H1 (cell line): Measurements from ENCODE around the gene CRTC2. TPM values are rescaled to one million over a fixed set of nuclear protein-coding genes. Genes with fewer than 3 reads are reported as not detected.

ENCODE experiments used
- CTCF ChIA-PET: fragments of 300-600 bp; sonication (Branson Sonifier 250); formaldehyde crosslinking; loops from one replicate; lab custom pipeline; 2021; ENCODE audit not compliant: partially characterized antibody; lab: Charles Lee
- POLR2A ChIA-PET: fragments of 300-600 bp; sonication (Branson Sonifier 250); formaldehyde crosslinking; loops from one replicate; lab custom pipeline; 2021; ENCODE audit warnings: inconsistent platforms; ENCODE audit not compliant: partially characterized antibody; lab: Charles Lee
- DNase-seq, 2 experiments: peaks; one replicate each; pipeline versions ENCODE4 v3.0.0 to v3.0.0-alpha.2; 2010 to 2022; ENCODE audit warnings: low spot score in 2 of 2, low read depth in 1 of 2, mixed read lengths in 1 of 2
- FAIRE-seq: peaks from 2 replicates; lab custom pipeline; 2011; peaks lifted over from hg19 to GRCh38; lab: Jason Lieb, UNC
- H2AFZ ChIP-seq: 2 replicates; pipeline ENCODE4 v1.8.1; 2012; ENCODE audit warnings: low read length, inconsistent platforms
- H2AK5ac ChIP-seq: 2 replicates; pipeline ENCODE4 v1.6.1; 2013; ENCODE audit warnings: low read depth, low read length
- H2BK120ac ChIP-seq: replicated peaks from 2 replicates; pipeline ENCODE3; 2013; ENCODE audit warnings: low read depth, low read length, inconsistent platforms
- H2BK12ac ChIP-seq: 2 replicates; pipeline ENCODE4 v1.6.1; 2013; ENCODE audit warnings: low read depth, low read length
- H2BK15ac ChIP-seq: 2 replicates; pipeline ENCODE4 v1.6.1; 2013; ENCODE audit warnings: low read length
- H2BK20ac ChIP-seq: 2 replicates; pipeline ENCODE4 v1.6.1; 2013; ENCODE audit warnings: low read length
- H2BK5ac ChIP-seq: 2 replicates; pipeline ENCODE4 v1.6.1; 2013; ENCODE audit warnings: low read depth, low read length
- H3K14ac ChIP-seq: 2 replicates; pipeline ENCODE4 v1.6.1; 2013; ENCODE audit warnings: inconsistent platforms; ENCODE audit not compliant: insufficient read length
- H3K18ac ChIP-seq: 2 replicates; pipeline ENCODE4 v1.6.1; 2013; ENCODE audit warnings: low read length; ENCODE audit errors: extremely low read depth
- H3K23ac ChIP-seq: 2 replicates; pipeline ENCODE4 v1.6.1; 2013; ENCODE audit warnings: inconsistent platforms; ENCODE audit not compliant: insufficient read length
- H3K23me2 ChIP-seq: 2 replicates; pipeline ENCODE4 v1.6.1; 2013; ENCODE audit warnings: low read depth, low read length
- H3K27ac ChIP-seq: 2 replicates; pipeline ENCODE4 v1.6.1; 2011; ENCODE audit warnings: low read depth, low read length, inconsistent platforms
- H3K27me3 ChIP-seq, 4 experiments: replicated peaks in 1 of 4; 1 replicate in 1 of 4; 2 replicates in 3 of 4; pipeline versions ENCODE4 v1.6.1 to v1.8.1; 2011 to 2013; ENCODE audit warnings: low read length in 3 of 4, mild to moderate bottlenecking in 3 of 4, inconsistent platforms in 2 of 4, mixed read lengths in 2 of 4, moderate library complexity in 1 of 4; ENCODE audit not compliant: control insufficient read depth in 3 of 4, insufficient read depth in 3 of 4; ENCODE audit errors: extremely low read depth in 1 of 4
- H3K36me3 ChIP-seq, 4 experiments: 2 replicates each; pipeline versions ENCODE4 v1.6.1 to v1.8.1; 2011 to 2013; ENCODE audit warnings: mild to moderate bottlenecking in 4 of 4, low read length in 3 of 4, moderate library complexity in 2 of 4, control low read depth in 1 of 4, inconsistent platforms in 1 of 4; ENCODE audit not compliant: insufficient read depth in 4 of 4, control insufficient read depth in 2 of 4
- H3K4ac ChIP-seq: replicated peaks from 2 replicates; pipeline ENCODE3; 2013; ENCODE audit warnings: low read length, low read depth, mixed read lengths, inconsistent platforms; ENCODE audit not compliant: insufficient read length
- H3K4me1 ChIP-seq, 4 experiments: replicated peaks in 1 of 4; 1 replicate in 1 of 4; 2 replicates in 3 of 4; pipeline versions ENCODE4 v1.6.1 to v1.8.1; 2011 to 2013; ENCODE audit warnings: low read length in 3 of 4, inconsistent platforms in 2 of 4, mixed read lengths in 1 of 4; ENCODE audit not compliant: insufficient read depth in 4 of 4, control insufficient read depth in 3 of 4
- H3K4me2 ChIP-seq, 2 experiments: 2 replicates each; pipeline versions ENCODE4 v1.6.1 to v1.8.1; 2011 to 2013; ENCODE audit warnings: low read depth in 2 of 2, low read length in 2 of 2, control low read depth in 1 of 2, inconsistent platforms in 1 of 2, mild to moderate bottlenecking in 1 of 2; ENCODE audit not compliant: insufficient read depth in 1 of 2
- H3K4me3 ChIP-seq, 4 experiments: fragments of 200-600, 300-600 bp in 1 of 4; sonication (generic), shearing (Covaris generic), sonication (Bioruptor Twin) in 1 of 4; 2 replicates each; pipeline versions ENCODE4 v1.5.1 to v1.8.1; 2011 to 2016; ENCODE audit warnings: low read length in 4 of 4, low read depth in 3 of 4, control low read depth in 2 of 4, inconsistent platforms in 2 of 4, mild to moderate bottlenecking in 2 of 4, mixed read lengths in 1 of 4, moderate library complexity in 1 of 4; ENCODE audit not compliant: insufficient read depth in 2 of 4; ENCODE audit errors: extremely low read depth in 1 of 4
- H3K56ac ChIP-seq: replicated peaks from 2 replicates; pipeline ENCODE3; 2013; ENCODE audit warnings: low read depth, mild to moderate bottlenecking, mixed read lengths, low read length, inconsistent platforms; ENCODE audit not compliant: insufficient read length
- H3K79me1 ChIP-seq: 2 replicates; pipeline ENCODE4 v1.6.1; 2013; ENCODE audit warnings: low read depth, low read length, control low read depth
- H3K79me2 ChIP-seq, 2 experiments: 2 replicates each; pipeline versions ENCODE4 v1.6.1 to v1.8.1; 2012 to 2013; ENCODE audit warnings: low read length in 2 of 2, mild to moderate bottlenecking in 2 of 2, inconsistent platforms in 1 of 2; ENCODE audit not compliant: insufficient read depth in 2 of 2, control insufficient read depth in 1 of 2
- H3K9ac ChIP-seq, 4 experiments: replicated peaks in 1 of 4; 1 replicate in 1 of 4; 2 replicates in 3 of 4; pipeline versions ENCODE4 v1.6.1 to v1.8.1; 2011 to 2013; ENCODE audit warnings: low read depth in 3 of 4, low read length in 3 of 4, control low read depth in 2 of 4, mild to moderate bottlenecking in 2 of 4, moderate library complexity in 2 of 4, inconsistent platforms in 1 of 4; ENCODE audit errors: extremely low read depth in 1 of 4
- H3K9me3 ChIP-seq, 2 experiments: 2 replicates each; pipeline versions ENCODE4 v1.6.1 to v1.8.1; 2012 to 2013; ENCODE audit warnings: mild to moderate bottlenecking in 2 of 2, moderate library complexity in 2 of 2, control low read depth in 1 of 2, inconsistent platforms in 1 of 2, low read depth in 1 of 2, low read length in 1 of 2, mixed read lengths in 1 of 2; ENCODE audit not compliant: insufficient read depth in 2 of 2
- H4K20me1 ChIP-seq, 2 experiments: replicated peaks in 1 of 2; 2 replicates each; pipeline versions ENCODE3 to v1.8.1; 2011 to 2013; ENCODE audit warnings: inconsistent platforms in 2 of 2, low read length in 2 of 2, mild to moderate bottlenecking in 1 of 2; ENCODE audit not compliant: insufficient read depth in 2 of 2, control insufficient read depth in 1 of 2
- H4K5ac ChIP-seq: 2 replicates; pipeline ENCODE4 v1.6.1; 2013; ENCODE audit warnings: low read length, low read depth, mixed read lengths, inconsistent platforms; ENCODE audit not compliant: insufficient read length
- H4K8ac ChIP-seq: 2 replicates; pipeline ENCODE4 v1.8.0; 2013; ENCODE audit warnings: mild to moderate bottlenecking, moderate library complexity, low read length, inconsistent platforms; ENCODE audit not compliant: insufficient read depth; ENCODE audit errors: extremely low read depth
- H4K91ac ChIP-seq: replicated peaks from 2 replicates; pipeline ENCODE3; 2013; ENCODE audit warnings: low read length, mixed read lengths, inconsistent platforms; ENCODE audit not compliant: insufficient read length
- CHD2 ChIP-seq: IDR thresholded peaks from 2 replicates; pipeline ENCODE4 v1.6.1; 2012; ENCODE audit warnings: low read length, improper control_type of control experiment
- FOSL1 ChIP-seq: IDR thresholded peaks from 2 replicates; pipeline ENCODE4 v1.6.1; 2011; ENCODE audit warnings: mild to moderate bottlenecking, low read depth, low read length, moderate library complexity; ENCODE audit not compliant: insufficient read depth
- KDM4A ChIP-seq: IDR thresholded peaks from one replicate; pipeline ENCODE4 v1.7.1; 2012; ENCODE audit warnings: low read depth, mild to moderate bottlenecking, moderate library complexity, low read length, inconsistent platforms; ENCODE audit not compliant: severe bottlenecking
- NANOG ChIP-seq: IDR thresholded peaks from 2 replicates; pipeline ENCODE4 v1.6.1; 2011; ENCODE audit warnings: low read length, low read depth, mild to moderate bottlenecking, inconsistent platforms; ENCODE audit not compliant: insufficient read depth, poor library complexity, severe bottlenecking
- SIX5 ChIP-seq: IDR thresholded peaks from 2 replicates; pipeline ENCODE4 v1.6.1; 2011; ENCODE audit warnings: mild to moderate bottlenecking, low read depth, low read length
- TAF1 ChIP-seq: IDR thresholded peaks from 2 replicates; pipeline ENCODE4 v1.6.1; 2011; ENCODE audit warnings: mild to moderate bottlenecking, low read depth, low read length
- TAF7 ChIP-seq: optimal IDR thresholded peaks from 2 replicates; pipeline ENCODE3; 2011; ENCODE audit warnings: low read depth, mild to moderate bottlenecking, inconsistent platforms, low read length, moderate library complexity, borderline replicate concordance
- TCF12 ChIP-seq: IDR thresholded peaks from 2 replicates; pipeline ENCODE4 v1.6.1; 2011; ENCODE audit warnings: low read depth, mild to moderate bottlenecking, low read length
- WGBS, 2 experiments: shearing (Covaris generic) in 1 of 2; methylation state at CpG; one replicate each; pipeline versions ENCODE4 v1.1.6 to v1.1.7; 2013 to 2015; ENCODE audit warnings: low lambda C conversion rate in 2 of 2, mixed read lengths in 2 of 2, inconsistent platforms in 1 of 2, low coverage in 1 of 2, missing lambda C conversion rate in 1 of 2; ENCODE audit not compliant: insufficient replicate concordance in 2 of 2, insufficient coverage in 1 of 2, insufficient read length in 1 of 2; ENCODE audit errors: extremely low coverage in 1 of 2, missing lambda C conversion rate in 1 of 2; 5-methylcytosine and 5-hydroxymethylcytosine counted together
- polyA plus RNA-seq, 7 experiments: library from polyadenylated mRNA; depleted of rRNA in 3 of 7; stranded (reverse) in 5 of 7; unstranded in 2 of 7; fragments of >200 nt in 5 of 7; fragments of 200-250 nt in 2 of 7; gene quantifications; 1 replicate in 5 of 7; 2 replicates in 1 of 7; 4 replicates in 1 of 7; pipeline versions ENCODE4 v1.2.1 to v1.2.3, GENCODE V29; 2011 to 2013; ENCODE audit warnings: missing spikeins in 2 of 7, mixed read lengths in 2 of 7
- total RNA-seq: library from RNA; stranded (reverse); fragmentation: NEBNext Ultra II Directional; extraction: Animal tissue kit (Norgen Biotek cat#: 25700); gene quantifications from 2 replicates; pipeline ENCODE4 v1.2.1, GENCODE V29; 2021
- TF ChIP-seq, protein P1 (sequence below): IDR thresholded peaks from 2 replicates; pipeline ENCODE4 v1.6.1; 2011; ENCODE audit warnings: low read depth, mild to moderate bottlenecking, low read length; ENCODE audit not compliant: insufficient read depth

CRTC2 gene
- total and polyA plus RNA-seq, 2 of the 8 experiments (the other 6 are each of a cell fraction or from before 2014, with no cell fraction given), result 28.6 to 34.3 TPM

DNA sequence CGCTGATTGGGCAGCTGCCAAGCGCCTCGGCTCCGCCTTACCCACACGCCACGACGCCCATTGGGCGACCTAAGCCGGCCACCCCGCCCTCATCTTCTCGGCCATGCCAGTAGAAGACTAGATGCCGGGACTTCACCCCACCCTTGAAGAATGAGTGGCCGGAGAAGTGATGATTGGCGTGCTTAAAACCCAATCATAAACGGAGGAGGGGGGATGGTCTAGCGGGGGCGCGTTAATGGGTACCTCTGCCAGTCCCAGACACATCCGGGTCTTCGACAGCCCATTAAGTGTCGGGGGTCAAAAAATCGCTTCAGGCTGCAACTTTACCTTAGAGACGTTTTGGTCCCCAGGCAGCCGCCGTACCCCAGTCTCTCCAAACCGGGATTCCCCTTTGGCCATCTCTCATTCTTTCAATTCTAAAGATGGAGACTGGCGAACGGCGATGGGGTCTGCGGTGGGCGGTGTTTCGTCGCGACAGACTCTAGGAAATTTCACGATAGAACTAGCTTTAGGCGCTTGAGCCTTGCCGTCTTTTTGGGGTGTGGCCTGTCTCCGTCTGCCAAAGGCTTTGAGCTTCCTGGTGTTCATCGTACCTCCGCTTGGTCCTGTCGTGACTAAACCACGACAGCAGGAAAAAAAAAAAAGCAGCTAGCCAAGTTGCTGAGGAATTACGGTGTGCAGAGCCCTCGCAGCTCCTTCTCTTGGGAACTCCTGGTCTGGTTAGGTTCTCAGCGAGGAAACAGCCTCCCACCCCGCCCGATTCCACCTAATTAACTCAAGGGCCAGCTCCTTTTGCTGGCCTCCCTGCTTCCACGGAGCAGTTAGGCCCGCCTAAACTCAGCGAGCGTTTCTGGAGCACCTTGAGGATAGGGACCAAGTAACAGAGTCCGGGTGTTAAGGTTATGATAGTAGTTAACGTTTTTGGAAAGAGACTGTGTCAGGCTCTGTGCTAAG, 35.2 kb downstream of the CRTC2 start, which contains the start of gene GATAD2B:
Gene GATAD2B (minus strand): TSS at position 1 of the 954 bp plus-strand sequence. CDS start 94,625 bp downstream, outside the sequence.
- Histone ChIP-seq H2AK5ac (peak within 1 kb of the TSS; percentile 43; the same call in 1 of the 2 replicates), H2BK15ac (peak within 1 kb of the TSS; percentile 61; the same call in 1 of the 2 replicates), H2BK12ac (peak within 1 kb of the TSS; percentile 80; the same call in 1 of the 2 replicates), H3K36me3 (peaks cover 0 to 6% (median 0%) of the 10 kb centered on the region in 4 experiments; a peak in 2 of 8 replicates), H4K8ac (peak within 1 kb of the TSS; percentile 93), H3K23ac (no peak within 1 kb of the TSS), H4K20me1 (peaks cover 20 to 26% of the 10 kb centered on the region in 2 experiments), H3K4me2 (peak within 1 kb of the TSS; percentile 94 to 95), H3K9me3 (no peaks in the 10 kb centered on the region), H3K9ac (peak within 1 kb of the TSS; percentile 62 to 93 (median 86)), H3K23me2 (peaks cover 20% of the 10 kb centered on the region), H3K27me3 (no peaks in the 10 kb centered on the region), H3K14ac (no peak within 1 kb of the TSS), H2BK20ac (peak within 1 kb of the TSS; percentile 61; the same call in 1 of the 2 replicates), H4K5ac (peak within 1 kb of the TSS; percentile 94), H3K56ac (peak within 1 kb of the TSS; percentile 66), H3K18ac (peak within 1 kb of the TSS; percentile 75), H3K27ac (peak within 1 kb of the TSS; percentile 83; the same call in 1 of the 2 replicates), H3K79me2 (peaks cover 30 to 38% of the 10 kb centered on the region in 2 experiments), H3K4me1 (peaks cover 6 to 14% (median 11%) of the 10 kb centered on the region in 4 experiments), H2AFZ (peak within 1 kb of the TSS; percentile 64), H4K91ac (peak within 1 kb of the TSS; percentile 84), H2BK120ac (peak within 1 kb of the TSS; percentile 34), H2BK5ac (peak within 1 kb of the TSS; percentile 82), H3K79me1 (peaks cover 10% of the 10 kb centered on the region), H3K4me3 (peak within 1 kb of the TSS; percentile 89 to 100 (median 96)), H3K4ac (peak within 1 kb of the TSS; percentile 81)
- ChIA-PET POLR2A (interaction anchor here (0.6 to 7.9 kb wide), 25 partner anchors 11 to 148 kb away, joined by 3 to 73 read pairs (median 6); partner anchors contain the start of genes CREB3L4, CRTC2, DENND4B and JTB), CTCF (interaction anchor here (0.5 to 2.1 kb wide), 9 partner anchors 8 to 244 kb away, joined by 3 to 11 read pairs (median 3); partner anchors contain the start of gene RAB13)
- 4% methylated on average over 45 of the region's 53 CpGs; no CpG with 5 or more reads in 1 of the 2 experiments for WGBS, 2 experiments
- FAIRE-seq, result no peak
- DNase-seq, result peak; percentile 96 to 100
- 0 out of 2 replicates have a peak, but pooled peaks have one; percentile 23 for TF ChIP-seq TCF12
- TF ChIP-seq NANOG, result peak; percentile 68
- TF ChIP-seq, protein P1, sequence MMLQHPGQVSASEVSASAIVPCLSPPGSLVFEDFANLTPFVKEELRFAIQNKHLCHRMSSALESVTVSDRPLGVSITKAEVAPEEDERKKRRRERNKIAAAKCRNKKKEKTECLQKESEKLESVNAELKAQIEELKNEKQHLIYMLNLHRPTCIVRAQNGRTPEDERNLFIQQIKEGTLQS, result no peak
- TF ChIP-seq SIX5, result no peak
- peak; percentile 89 for TF ChIP-seq CHD2
- no peak for TF ChIP-seq FOSL1
- TF ChIP-seq KDM4A, result peak; percentile 20
- TF ChIP-seq TAF1, result peak; percentile 66
- peak; percentile 40 for TF ChIP-seq TAF7
